ENCODE measurements around the gene SLC18A3.

SLC18A3 gene

GRCh38 chr10:49653273-49653929 is 43.3 kb downstream of the SLC18A3 start:
- DNase-seq, result no peak

GRCh38 chr10:49654036-49654693 is 44.1 kb downstream of the SLC18A3 start:
- DNase-seq, result no peak

- DNase-seq, result no peak
These were observed 45.0 kb downstream of the SLC18A3 start for GRCh38 chr10:49655099-49655498.

GRCh38 chr10:49656845-49657493 is 46.9 kb downstream of the SLC18A3 start:
- no peak for DNase-seq

- DNase-seq, result no peak
These were observed 47.5 kb downstream of the SLC18A3 start for GRCh38 chr10:49657606-49658005.

GRCh38 chr10:49661140-49661856 is 51.2 kb downstream of the SLC18A3 start:
- no peak for DNase-seq

Measured in NCI-H1436 (cell line).